VCaP (cell line): ENCODE results near the gene F13B.

ENCODE experiments used
- H3K27ac ChIP-seq: fragments of 450-650 bp; 2 replicates; pipeline ENCODE4 v1.5.1; 2017
- CTCF ChIP-seq: fragments of 450-650 bp; conservative IDR thresholded peaks from 2 replicates; pipeline ENCODE4 v1.5.1; 2017; ENCODE audit warnings: mild to moderate bottlenecking, moderate library complexity

The F13B gene

GRCh38 chr1:197021716-197022115, 45.3 kb downstream of the F13B start:
- no peak overlapping the region for H3K27ac ChIP-seq
- no peak for TF ChIP-seq CTCF

DNA sequence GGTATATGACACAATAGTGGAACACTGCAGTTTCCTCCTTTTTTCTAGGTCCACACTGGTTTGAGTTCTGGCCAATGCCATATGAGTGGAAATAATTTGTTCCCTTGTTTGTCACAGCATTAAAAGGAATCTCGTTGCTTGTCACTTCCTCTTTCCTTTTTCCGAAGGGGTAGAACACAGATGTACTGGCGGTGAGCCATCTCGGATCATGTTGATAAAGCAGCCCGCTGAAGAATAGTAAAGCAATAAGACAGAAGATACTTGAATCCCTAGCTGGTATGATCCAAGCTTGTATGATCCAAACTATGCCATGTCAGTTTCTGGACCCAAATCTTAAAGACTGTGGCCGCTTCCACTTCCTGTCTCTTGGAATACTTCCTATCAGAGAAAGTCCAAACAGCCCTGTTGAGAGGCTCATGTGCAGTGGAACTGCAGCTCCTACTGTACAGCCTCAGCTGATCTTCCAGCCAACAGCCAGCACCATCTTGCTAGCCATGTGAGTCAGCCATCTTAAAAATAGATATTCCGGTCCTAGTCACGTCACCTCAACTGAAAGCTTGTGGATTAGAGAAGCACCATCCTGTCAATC, 49.4 kb downstream of the F13B start:
- no peak for TF ChIP-seq CTCF
- peak overlapping the region; percentile 51 for H3K27ac ChIP-seq

DNA sequence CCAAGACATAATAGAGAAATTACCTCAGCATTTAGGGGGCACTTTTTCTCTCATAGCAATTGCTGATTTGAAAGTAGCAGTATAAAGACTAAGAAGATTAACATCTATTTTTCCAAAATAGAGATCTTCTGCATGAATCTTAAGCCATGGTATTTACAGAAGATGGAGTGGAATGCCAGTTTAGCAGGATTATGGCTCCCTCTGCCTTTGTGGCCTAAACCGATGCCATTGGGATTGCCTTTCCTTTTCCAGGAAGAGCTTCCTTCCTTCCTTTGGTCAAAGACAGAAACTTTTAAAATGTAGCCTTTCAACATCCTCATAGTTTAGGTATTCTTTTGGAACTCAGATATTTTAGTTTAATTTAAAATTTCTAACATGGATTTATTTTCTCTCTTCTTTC, 50.3 kb downstream of the F13B start:
- no peak for TF ChIP-seq CTCF

DNA sequence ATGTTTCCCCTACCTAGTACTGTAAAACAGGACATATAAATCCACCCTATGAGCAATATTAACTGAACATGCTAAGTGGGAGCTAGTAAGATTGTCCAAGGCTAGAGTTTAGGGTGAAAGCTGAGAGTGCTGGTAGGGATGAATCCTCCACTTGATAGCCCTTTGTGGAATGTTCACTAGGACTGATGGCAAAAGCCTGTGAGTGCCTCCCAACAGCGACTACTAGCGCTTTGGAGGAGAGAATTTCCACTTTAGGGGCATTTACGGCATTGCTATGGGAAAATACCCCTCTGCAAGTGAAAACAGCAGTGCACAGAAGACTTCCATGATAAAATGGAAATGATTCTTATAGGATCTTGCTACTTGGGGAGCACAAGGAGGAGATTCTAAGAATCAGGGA, 53.8 kb downstream of the F13B start:
- TF ChIP-seq CTCF, result no peak
- H3K27ac ChIP-seq, result no peak overlapping the region

More for the DNA sequence above, 50.3 kb downstream of the F13B start:
- H3K27ac ChIP-seq, result no peak overlapping the region

DNA sequence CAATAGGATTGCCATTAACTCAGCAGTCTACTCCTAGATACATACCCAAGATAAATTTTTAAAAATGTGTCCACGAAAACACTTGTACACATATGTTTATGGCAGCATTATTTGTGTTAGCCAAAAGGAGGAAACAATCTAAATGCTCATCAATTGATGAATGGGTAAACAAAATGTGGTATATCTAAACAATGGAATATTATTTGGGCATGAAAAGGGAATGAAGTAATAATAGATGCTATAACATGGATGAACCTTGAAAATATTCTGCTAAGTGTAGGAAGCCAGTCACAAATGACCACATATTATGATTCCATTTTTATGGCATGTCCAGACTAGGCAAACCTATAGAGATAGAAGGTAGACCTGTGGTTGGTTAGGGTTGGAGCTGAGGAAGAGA, 55.4 kb downstream of the F13B start:
- TF ChIP-seq CTCF, result no peak
- no peak overlapping the region for H3K27ac ChIP-seq

DNA sequence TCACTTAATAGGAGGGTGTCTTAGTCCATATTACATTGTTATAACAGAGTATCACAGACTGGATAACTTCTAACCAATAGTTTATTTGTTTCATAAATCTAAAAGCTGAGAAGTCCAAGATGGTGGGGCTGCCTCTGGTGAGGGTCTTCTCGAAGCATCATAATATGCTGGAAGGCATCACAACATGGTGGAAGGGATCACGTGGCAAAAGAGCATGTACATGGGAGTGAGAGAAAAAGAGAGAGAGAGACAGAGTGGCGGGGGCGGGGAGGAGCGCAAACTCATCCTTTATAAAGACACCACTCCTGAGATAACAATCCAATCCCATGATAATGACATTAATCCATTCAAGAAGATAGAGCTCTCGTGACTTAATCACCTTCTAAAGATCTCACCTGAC, 58.2 kb downstream of the F13B start:
- H3K27ac ChIP-seq, result no peak overlapping the region
- no peak for TF ChIP-seq CTCF

- no peak overlapping the region for H3K27ac ChIP-seq
- no peak for TF ChIP-seq CTCF
Observed at GRCh38 chr1:197003132-197003531, 63.9 kb downstream of the F13B start.
